Measurements from ENCODE around the gene TOB1. TPM values are rescaled to one million over a fixed set of nuclear protein-coding genes. Genes with fewer than 3 reads are reported as not detected.
"Not testable (repeated sequence)": the region's sequence is repeated elsewhere in the genome, so short reads cannot be mapped to it uniquely, and the experiment has no call there.

Gene TOB1
- total RNA-seq, 2 donors from 2014 or later, result 116 to 169 TPM

DNA sequence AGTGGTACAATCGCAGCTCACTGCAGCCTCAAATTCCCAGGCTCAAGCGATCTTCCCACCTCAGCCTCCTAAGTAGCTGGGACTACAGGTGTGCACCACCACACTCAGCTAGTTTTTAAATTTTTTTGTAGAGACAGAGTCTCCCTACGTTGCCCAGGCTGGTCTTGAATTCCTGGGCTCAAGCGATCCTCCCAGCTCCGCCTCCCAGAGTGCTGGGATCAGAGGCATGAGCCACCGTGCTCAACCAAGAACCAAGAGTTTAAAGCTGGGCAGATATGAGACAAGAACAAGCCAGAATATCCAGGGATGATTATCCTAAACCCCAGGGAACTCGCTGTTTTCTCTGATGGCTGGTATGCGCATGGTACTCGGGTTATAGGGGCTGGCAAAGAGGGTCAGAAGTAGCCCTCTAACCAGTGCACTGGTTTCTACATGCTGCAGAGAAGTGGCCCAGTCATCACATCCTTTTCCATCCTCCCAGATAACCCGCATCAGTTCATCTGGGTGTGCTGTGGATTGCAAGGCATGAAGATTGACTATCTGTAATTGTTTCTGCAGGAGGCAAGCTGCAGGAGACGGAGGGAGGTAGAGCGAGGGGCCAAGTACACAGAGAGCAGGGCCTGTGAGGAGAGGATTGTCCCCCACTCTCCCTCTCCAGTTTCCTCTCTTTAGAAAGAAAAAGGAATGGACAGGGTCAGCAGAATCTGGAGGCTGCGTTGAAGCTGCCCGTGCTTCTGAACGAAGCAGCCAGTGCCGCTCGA lies 33.6 kb upstream of the TOB1 start:
- H3K9ac ChIP-seq (ENCODE audit: low read depth in 2 of 2, low read length in 2 of 2), result no peak overlapping the region
- no peak overlapping the region for H3K27ac ChIP-seq
- intact Hi-C loops (cut with DNase I), result no loop called here
- no peaks in the 10 kb centered on the region for H3K27me3 ChIP-seq
- no peaks in the 10 kb centered on the region for H3K36me3 ChIP-seq
- no peak overlapping the region for H3K4me3 ChIP-seq
- TF ChIP-seq, protein P1, sequence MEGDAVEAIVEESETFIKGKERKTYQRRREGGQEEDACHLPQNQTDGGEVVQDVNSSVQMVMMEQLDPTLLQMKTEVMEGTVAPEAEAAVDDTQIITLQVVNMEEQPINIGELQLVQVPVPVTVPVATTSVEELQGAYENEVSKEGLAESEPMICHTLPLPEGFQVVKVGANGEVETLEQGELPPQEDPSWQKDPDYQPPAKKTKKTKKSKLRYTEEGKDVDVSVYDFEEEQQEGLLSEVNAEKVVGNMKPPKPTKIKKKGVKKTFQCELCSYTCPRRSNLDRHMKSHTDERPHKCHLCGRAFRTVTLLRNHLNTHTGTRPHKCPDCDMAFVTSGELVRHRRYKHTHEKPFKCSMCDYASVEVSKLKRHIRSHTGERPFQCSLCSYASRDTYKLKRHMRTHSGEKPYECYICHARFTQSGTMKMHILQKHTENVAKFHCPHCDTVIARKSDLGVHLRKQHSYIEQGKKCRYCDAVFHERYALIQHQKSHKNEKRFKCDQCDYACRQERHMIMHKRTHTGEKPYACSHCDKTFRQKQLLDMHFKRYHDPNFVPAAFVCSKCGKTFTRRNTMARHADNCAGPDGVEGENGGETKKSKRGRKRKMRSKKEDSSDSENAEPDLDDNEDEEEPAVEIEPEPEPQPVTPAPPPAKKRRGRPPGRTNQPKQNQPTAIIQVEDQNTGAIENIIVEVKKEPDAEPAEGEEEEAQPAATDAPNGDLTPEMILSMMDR (IDR thresholded peaks at IDR 0.05), result no peak
- no peak for DNase-seq
- H3K4me1 ChIP-seq, result peaks cover 4% of the 10 kb centered on the region
- H3K9me3 ChIP-seq, result no peaks in the 10 kb centered on the region

DNA sequence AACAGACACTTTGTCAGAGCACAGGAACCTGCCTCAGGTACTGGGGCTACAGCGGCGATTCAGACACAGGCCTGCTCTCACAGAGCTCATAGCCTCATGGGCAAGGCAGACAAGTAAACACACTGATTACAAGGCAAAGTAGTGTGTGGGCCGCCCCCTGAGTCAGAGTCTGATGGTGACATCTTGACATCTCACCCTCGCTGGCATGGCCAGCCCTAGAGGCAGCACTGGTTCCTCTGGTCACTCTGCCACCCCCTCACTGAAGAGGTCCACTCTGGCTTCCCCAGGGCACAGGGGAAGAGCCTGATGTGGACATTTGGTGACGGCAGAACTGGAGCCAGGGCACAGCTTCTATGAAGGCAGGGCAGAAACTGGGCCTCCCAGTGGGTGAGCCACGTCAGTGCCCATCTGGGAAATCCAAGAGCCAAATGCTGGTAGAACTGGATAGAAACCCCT lies 32.9 kb upstream of the TOB1 start:
- no peaks in the 10 kb centered on the region for H3K36me3 ChIP-seq
- TF ChIP-seq, protein P1 (IDR thresholded peaks at IDR 0.05), result no peak
- H3K27me3 ChIP-seq, result no peaks in the 10 kb centered on the region
- no peak overlapping the region for H3K9ac ChIP-seq (ENCODE audit: low read depth in 2 of 2, low read length in 2 of 2)
- no peak overlapping the region for H3K27ac ChIP-seq
- intact Hi-C loops (cut with DNase I), result no loop called here
- H3K9me3 ChIP-seq, result no peaks in the 10 kb centered on the region
- DNase-seq, result no peak
- no peaks in the 10 kb centered on the region for H3K4me1 ChIP-seq
- H3K4me3 ChIP-seq, result no peak overlapping the region

DNA sequence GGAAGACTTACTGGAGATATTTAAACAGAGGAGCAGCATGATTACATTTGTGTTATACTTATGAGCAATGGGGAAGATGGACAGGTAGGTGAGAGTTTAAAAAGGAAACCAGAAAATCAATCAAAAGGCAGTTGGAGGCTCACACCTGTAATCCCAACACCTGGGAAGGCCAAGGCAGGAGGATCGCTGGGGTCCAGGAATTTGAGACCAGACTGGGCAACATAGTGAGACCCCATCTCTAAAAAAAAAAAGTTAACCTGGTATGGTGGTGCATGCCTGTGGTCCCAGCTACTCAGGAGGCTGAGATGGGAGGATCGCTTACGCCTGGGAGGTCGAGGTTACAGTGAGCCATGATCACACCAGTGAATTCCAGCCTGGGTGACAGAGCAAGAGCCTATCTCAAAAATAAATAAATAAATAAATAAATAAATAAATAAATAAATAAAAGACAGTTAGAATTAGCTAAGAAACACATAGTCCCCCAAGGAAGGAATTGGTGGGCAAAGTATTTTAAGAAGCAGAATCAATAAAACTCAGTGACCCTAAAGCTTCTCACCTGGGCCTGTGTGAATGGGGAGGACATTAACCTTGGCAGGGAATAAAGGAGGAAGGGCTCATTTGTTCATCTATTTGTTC lies 32.3 kb upstream of the TOB1 start:
- intact Hi-C loops (cut with DNase I), result no loop called here
- Histone ChIP-seq H3K9ac (ENCODE audit: low read depth in 2 of 2, low read length in 2 of 2) (no peak overlapping the region), H3K4me1 (no peaks in the 10 kb centered on the region), H3K27me3 (no peaks in the 10 kb centered on the region), H3K4me3 (no peak overlapping the region), H3K36me3 (no peaks in the 10 kb centered on the region), H3K9me3 (no peaks in the 10 kb centered on the region), H3K27ac (no peak overlapping the region)
- DNase-seq, result no peak
- TF ChIP-seq, protein P1 (IDR thresholded peaks at IDR 0.05), result no peak

DNA sequence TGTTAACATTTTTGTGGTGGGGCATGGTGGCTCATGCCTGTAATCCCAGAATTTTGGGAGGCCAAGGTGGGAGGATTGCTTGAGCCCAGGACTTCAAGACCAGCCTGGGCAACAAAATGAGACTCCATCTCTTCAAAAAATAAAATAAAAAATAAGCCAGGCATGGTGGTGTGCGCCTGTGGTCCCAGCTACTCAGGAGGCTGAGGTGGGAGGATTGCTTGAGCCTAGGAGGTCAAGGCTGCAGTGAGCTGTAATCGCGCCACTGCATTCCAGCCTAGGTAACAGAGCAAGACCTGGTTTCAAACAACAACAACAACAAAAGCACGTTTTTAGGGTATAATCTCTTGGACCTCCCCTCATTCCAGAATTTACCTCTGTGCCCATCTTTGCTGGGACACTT lies 28.4 kb upstream of the TOB1 start:
- DNase-seq; intact Hi-C loops (cut with DNase I); H3K9me3 ChIP-seq; H3K4me1 ChIP-seq; H3K4me3 ChIP-seq; H3K27me3 ChIP-seq; H3K27ac ChIP-seq; H3K9ac ChIP-seq (ENCODE audit: low read depth in 2 of 2, low read length in 2 of 2); H3K36me3 ChIP-seq: not testable (repeated sequence)

DNA sequence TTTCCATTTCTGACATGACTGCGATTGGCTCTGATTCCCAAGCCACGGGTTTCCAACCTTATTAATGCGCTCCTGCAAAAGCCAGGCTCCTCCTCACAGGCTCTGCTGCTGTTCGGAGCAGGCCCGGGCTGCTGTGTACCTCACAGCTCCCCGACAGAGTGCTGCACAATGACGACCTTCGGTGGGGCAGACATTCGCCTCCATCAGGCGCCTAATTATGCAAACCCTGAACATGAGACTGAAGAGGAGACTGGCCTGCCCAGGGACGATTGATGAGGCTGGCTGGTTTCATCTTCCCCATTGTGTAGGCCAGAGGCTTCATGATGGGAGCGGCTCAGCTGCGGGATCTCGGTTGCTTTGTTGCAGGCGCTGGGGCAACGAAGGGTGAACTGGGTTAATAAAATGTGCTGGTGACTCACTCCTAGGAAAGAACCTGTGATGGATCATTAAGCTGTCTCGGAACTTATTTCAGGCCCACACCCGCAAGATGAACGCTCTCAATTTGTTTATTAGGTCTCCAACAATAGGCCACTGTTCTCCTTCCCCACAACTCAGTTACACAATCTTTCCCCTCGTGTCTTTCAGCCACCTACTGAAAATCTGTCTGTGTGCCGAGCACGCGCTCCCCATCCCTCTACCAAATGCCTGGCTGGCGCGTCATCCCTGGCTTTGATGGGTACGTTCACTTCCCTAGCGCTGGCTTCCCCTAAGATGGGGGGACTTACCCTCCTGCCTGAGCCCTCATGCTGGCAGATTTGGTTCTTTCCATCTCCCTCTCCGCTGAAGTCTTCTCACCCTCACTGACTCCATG lies 27.2 kb upstream of the TOB1 start:
- Histone ChIP-seq H3K27me3 (no peaks in the 10 kb centered on the region), H3K4me1 (no peaks in the 10 kb centered on the region), H3K9ac (ENCODE audit: low read depth in 2 of 2, low read length in 2 of 2) (no peak overlapping the region), H3K27ac (no peak overlapping the region), H3K4me3 (no peak overlapping the region), H3K36me3 (no peaks in the 10 kb centered on the region), H3K9me3 (no peaks in the 10 kb centered on the region)
- TF ChIP-seq, protein P1 (IDR thresholded peaks at IDR 0.05), result no peak
- no peak for DNase-seq
- intact Hi-C loops (cut with DNase I), result no loop called here
